GM12878 (cell line): Measurements from ENCODE around the gene NKX1-2. TPM values are rescaled to one million over a fixed set of nuclear protein-coding genes. Genes with fewer than 3 reads are reported as not detected.

Experiments used
- ATAC-seq: fragments of 200-7000 bp; cut with Tn5 transposase; 3 replicates; pipeline ENCODE4 v1.9.1; 2020; ENCODE audit warnings: mild to moderate bottlenecking, moderate library complexity
- BruUV-seq: library from RNA; stranded (reverse); fragments of 400-500 nt; replicated peaks from 2 replicates; lab custom pipeline; 2021; lab: Mats Ljungman, UMichigan
- CTCF ChIA-PET: fragments of 300-600 bp; sonication (Branson Sonifier 250); formaldehyde crosslinking; extraction: SDS; loops from one replicate; lab custom pipeline; 2021; ENCODE audit warnings: inconsistent platforms; lab: Yijun Ruan, JAX
- POLR2A ChIA-PET: fragments of 350-600 bp; formaldehyde crosslinking; extraction: SDS; loops from one replicate; lab custom pipeline; 2021; ENCODE audit warnings: inconsistent platforms; lab: Charles Lee
- RAD21 ChIA-PET: fragments of 300-600 bp; sonication (Branson Sonifier 250); formaldehyde crosslinking; loops from one replicate; lab custom pipeline; 2023; ENCODE audit warnings: antibody characterized with exemption; ENCODE audit not compliant: unreplicated experiment; lab: Charles Lee
- SMC1A ChIA-PET: fragments of 300-600 bp; sonication (Branson Sonifier 250); formaldehyde crosslinking; loops from one replicate; lab custom pipeline; 2023; ENCODE audit not compliant: unreplicated experiment, uncharacterized antibody; lab: Charles Lee
- DNase-seq: peaks from one replicate; pipeline ENCODE4 v3.0.0-alpha.2; 2011; ENCODE audit warnings: low read depth, low spot score
- FAIRE-seq: peaks from 3 replicates; lab custom pipeline; 2011; peaks lifted over from hg19 to GRCh38; lab: Jason Lieb, UNC
- H2AFZ ChIP-seq: 2 replicates; pipeline ENCODE4 v1.6.0; 2011; ENCODE audit warnings: low read depth, low read length, control low read depth; ENCODE audit not compliant: control insufficient read depth
- H3K27ac ChIP-seq: 2 replicates; pipeline ENCODE4 v1.5.1; 2011; ENCODE audit warnings: control low read depth; ENCODE audit not compliant: control insufficient read depth, insufficient read depth
- H3K27me3 ChIP-seq, 2 experiments: replicated peaks in 1 of 2; 2 replicates each; pipeline versions ENCODE4 v1.6.0 to v1.6.1; 2011; ENCODE audit warnings: low read length in 1 of 2; ENCODE audit not compliant: control insufficient read depth in 2 of 2, insufficient read depth in 2 of 2
- H3K36me3 ChIP-seq, 2 experiments: 2 replicates each; pipeline ENCODE4 v1.5.1; 2011; ENCODE audit warnings: low read length in 1 of 2; ENCODE audit not compliant: control insufficient read depth in 2 of 2, insufficient read depth in 2 of 2
- H3K4me1 ChIP-seq: 2 replicates; pipeline ENCODE4 v1.6.1; 2011; ENCODE audit warnings: mild to moderate bottlenecking, low read length, moderate library complexity, mixed read lengths; ENCODE audit not compliant: control insufficient read depth, insufficient read depth
- H3K4me2 ChIP-seq: 2 replicates; pipeline ENCODE4 v1.6.0; 2011; ENCODE audit warnings: control low read depth; ENCODE audit not compliant: control insufficient read depth, insufficient read depth
- H3K4me3 ChIP-seq: fragments of 200-600 bp; sonication (generic); 2 replicates; pipeline ENCODE4 v1.5.1; 2016
- H3K79me2 ChIP-seq: 2 replicates; pipeline ENCODE4 v1.6.0; 2011; ENCODE audit warnings: low read length; ENCODE audit not compliant: control insufficient read depth, insufficient read depth
- H3K9ac ChIP-seq: 2 replicates; pipeline ENCODE4 v1.8.0; 2011; ENCODE audit warnings: low read length, control low read depth, mixed read lengths; ENCODE audit not compliant: control insufficient read depth, insufficient read depth
- H3K9me3 ChIP-seq: replicated peaks from 3 replicates; pipeline ENCODE4 v1.5.1; 2011; ENCODE audit warnings: mild to moderate bottlenecking, low read length; ENCODE audit not compliant: control insufficient read depth, insufficient read depth
- H4K20me1 ChIP-seq: 2 replicates; pipeline ENCODE4 v1.6.0; 2011; ENCODE audit not compliant: control insufficient read depth, insufficient read depth
- CHD1 ChIP-seq: IDR thresholded peaks from 2 replicates; pipeline ENCODE4 v1.6.1; 2012; ENCODE audit warnings: low read depth, low read length, improper control_type of control experiment
- EP300 ChIP-seq, 2 experiments: fragments of 150-350 bp in 1 of 2; IDR thresholded peaks; 2 replicates each; pipeline ENCODE4 v1.6.1; 2011 to 2012; ENCODE audit warnings: low read depth in 2 of 2, low read length in 2 of 2, borderline replicate concordance in 1 of 2, improper control_type of control experiment in 1 of 2, inconsistent platforms in 1 of 2; ENCODE audit not compliant: control insufficient read depth in 1 of 2
- KAT2A ChIP-seq: conservative IDR thresholded peaks from 2 replicates; pipeline ENCODE4 v1.6.1; 2011; ENCODE audit warnings: low read depth, low read length; ENCODE audit not compliant: control insufficient read depth
- MTA3 ChIP-seq: IDR thresholded peaks from 2 replicates; pipeline ENCODE4 v1.6.1; 2012; ENCODE audit warnings: low read length, inconsistent platforms, borderline replicate concordance
- MXI1 ChIP-seq: fragments of 150-350 bp; IDR thresholded peaks from 2 replicates; pipeline ENCODE4 v1.6.1; 2011; ENCODE audit warnings: low read depth, mild to moderate bottlenecking, inconsistent platforms, low read length, improper control_type of control experiment
- SPI1 ChIP-seq: IDR thresholded peaks from 2 replicates; pipeline ENCODE4 v1.6.1; 2011; ENCODE audit warnings: low read depth, mild to moderate bottlenecking, low read length, moderate library complexity, borderline replicate concordance; ENCODE audit not compliant: insufficient read depth
- TCF7 ChIP-seq: IDR thresholded peaks from 2 replicates; pipeline ENCODE4 v1.6.1; 2014; ENCODE audit warnings: antibody characterized with exemption, borderline replicate concordance
- WGBS: methylation state at CpG from one replicate; pipeline ENCODE4 v1.1.6; 2016; ENCODE audit warnings: low lambda C conversion rate; ENCODE audit not compliant: insufficient replicate concordance, insufficient coverage; ENCODE audit errors: missing lambda C conversion rate; 5-methylcytosine and 5-hydroxymethylcytosine counted together
- in situ Hi-C: fragments of 300-500 bp; cut with MboI; formaldehyde crosslinking; loops from 9 replicates; pipeline ENCODE4 v1.14.3; 2018; ENCODE audit warnings: mixed read lengths
- intact Hi-C: fragments of 100-400 bp; cut with micrococcal nuclease; formaldehyde crosslinking; loops from one replicate; pipeline ENCODE4 v1.14.2; 2022; ENCODE audit not compliant: unreplicated experiment
- polyA plus RNA-seq, 11 experiments: library from polyadenylated mRNA; depleted of rRNA in 4 of 11; unstranded in 6 of 11; stranded (reverse) in 5 of 11; fragments of >200 nt; fragmentation: Nextera tagmentation in 4 of 11; fragmentation: Illumina TruSeq in 1 of 11; extraction: Ambion mirVana in 4 of 11; extraction: Trizol in 1 of 11; gene quantifications; 1 replicate in 1 of 11; 2 replicates in 10 of 11; pipeline versions ENCODE4 v1.2.1 to v1.2.3, GENCODE V29; 2011 to 2016; ENCODE audit warnings: inconsistent platforms in 2 of 11, missing spikeins in 2 of 11, low read depth in 1 of 11
- total RNA-seq, 4 experiments: library from RNA; depleted of rRNA in 3 of 4; stranded (reverse); fragments of >200 nt in 3 of 4; fragmentation: Illumina TruSeq in 1 of 4; extraction: Trizol in 1 of 4; gene quantifications; 2 replicates each; pipeline versions ENCODE4 v1.2.1 to v1.2.3, GENCODE V29; 2013 to 2021
- TF ChIP-seq, protein P1 (sequence below), 3 experiments: IDR thresholded peaks in 2 of 3; conservative IDR thresholded peaks in 1 of 3; 2 replicates each; pipeline ENCODE4 v1.5.1; 2011; ENCODE audit warnings: low read depth in 3 of 3, low read length in 3 of 3, mild to moderate bottlenecking in 3 of 3, control low read depth in 2 of 3, moderate library complexity in 2 of 3, inconsistent platforms in 1 of 3, mixed read lengths in 1 of 3; ENCODE audit not compliant: control insufficient read depth in 2 of 3, insufficient read depth in 1 of 3; ENCODE audit errors: extremely low read depth in 1 of 3
- TF ChIP-seq, protein P2 (sequence below): fragments of 450-650 bp; IDR thresholded peaks from 2 replicates; pipeline ENCODE4 v1.6.1; 2017; ENCODE audit warnings: mild to moderate bottlenecking, moderate library complexity
- TF ChIP-seq, protein P3 (sequence below): IDR thresholded peaks from 2 replicates; pipeline ENCODE4 v1.6.1; 2012; ENCODE audit warnings: low read length, inconsistent platforms

Gene NKX1-2
- total and polyA plus RNA-seq, 10 of the 15 experiments (the other 5 are each of a cell fraction or from before 2014, with no cell fraction given): not detected

DNA sequence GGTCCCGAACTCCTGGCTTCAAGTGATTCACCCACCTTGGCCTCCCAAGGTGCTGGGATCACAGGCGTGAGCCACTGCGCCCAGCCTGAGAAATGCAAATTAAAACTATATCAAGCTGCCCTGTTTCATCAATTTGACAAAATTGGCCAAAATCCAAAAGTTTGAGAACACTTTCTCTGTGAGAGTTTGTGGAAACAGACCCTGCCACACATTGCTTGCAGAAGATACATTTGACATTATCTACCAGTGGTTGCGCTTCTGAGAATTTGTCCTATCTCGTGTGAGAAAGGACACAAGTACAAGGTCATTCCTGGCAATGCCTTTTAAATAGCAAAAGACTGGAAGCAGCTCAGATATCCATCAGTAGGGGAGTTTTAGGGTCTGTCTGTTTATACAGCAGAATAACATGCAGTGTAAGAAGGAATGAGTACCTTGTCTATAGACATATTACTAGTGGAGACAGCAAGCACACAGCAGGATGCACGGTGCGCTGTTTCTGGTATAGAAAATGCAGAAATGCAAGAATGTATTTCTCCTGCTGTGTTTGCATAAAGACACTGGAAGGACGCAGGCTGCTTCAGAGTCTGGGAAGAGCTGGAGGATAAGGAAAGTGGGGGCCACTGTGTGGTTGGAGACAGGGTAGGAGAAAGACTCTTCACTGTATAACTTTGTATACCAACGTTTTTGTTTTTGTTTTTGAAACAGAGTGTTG, 16.1 kb upstream of the NKX1-2 start (continued):
- TF ChIP-seq, protein P1, sequence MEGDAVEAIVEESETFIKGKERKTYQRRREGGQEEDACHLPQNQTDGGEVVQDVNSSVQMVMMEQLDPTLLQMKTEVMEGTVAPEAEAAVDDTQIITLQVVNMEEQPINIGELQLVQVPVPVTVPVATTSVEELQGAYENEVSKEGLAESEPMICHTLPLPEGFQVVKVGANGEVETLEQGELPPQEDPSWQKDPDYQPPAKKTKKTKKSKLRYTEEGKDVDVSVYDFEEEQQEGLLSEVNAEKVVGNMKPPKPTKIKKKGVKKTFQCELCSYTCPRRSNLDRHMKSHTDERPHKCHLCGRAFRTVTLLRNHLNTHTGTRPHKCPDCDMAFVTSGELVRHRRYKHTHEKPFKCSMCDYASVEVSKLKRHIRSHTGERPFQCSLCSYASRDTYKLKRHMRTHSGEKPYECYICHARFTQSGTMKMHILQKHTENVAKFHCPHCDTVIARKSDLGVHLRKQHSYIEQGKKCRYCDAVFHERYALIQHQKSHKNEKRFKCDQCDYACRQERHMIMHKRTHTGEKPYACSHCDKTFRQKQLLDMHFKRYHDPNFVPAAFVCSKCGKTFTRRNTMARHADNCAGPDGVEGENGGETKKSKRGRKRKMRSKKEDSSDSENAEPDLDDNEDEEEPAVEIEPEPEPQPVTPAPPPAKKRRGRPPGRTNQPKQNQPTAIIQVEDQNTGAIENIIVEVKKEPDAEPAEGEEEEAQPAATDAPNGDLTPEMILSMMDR (IDR thresholded peaks at IDR 0.05 in 2 of 3, conservative IDR thresholded peaks at IDR 0.05 in 1 of 3; ENCODE audit: control insufficient read depth in 2 of 3, extremely low read depth in 1 of 3, insufficient read depth in 1 of 3, low read depth in 3 of 3, low read length in 3 of 3): no peak

DNA sequence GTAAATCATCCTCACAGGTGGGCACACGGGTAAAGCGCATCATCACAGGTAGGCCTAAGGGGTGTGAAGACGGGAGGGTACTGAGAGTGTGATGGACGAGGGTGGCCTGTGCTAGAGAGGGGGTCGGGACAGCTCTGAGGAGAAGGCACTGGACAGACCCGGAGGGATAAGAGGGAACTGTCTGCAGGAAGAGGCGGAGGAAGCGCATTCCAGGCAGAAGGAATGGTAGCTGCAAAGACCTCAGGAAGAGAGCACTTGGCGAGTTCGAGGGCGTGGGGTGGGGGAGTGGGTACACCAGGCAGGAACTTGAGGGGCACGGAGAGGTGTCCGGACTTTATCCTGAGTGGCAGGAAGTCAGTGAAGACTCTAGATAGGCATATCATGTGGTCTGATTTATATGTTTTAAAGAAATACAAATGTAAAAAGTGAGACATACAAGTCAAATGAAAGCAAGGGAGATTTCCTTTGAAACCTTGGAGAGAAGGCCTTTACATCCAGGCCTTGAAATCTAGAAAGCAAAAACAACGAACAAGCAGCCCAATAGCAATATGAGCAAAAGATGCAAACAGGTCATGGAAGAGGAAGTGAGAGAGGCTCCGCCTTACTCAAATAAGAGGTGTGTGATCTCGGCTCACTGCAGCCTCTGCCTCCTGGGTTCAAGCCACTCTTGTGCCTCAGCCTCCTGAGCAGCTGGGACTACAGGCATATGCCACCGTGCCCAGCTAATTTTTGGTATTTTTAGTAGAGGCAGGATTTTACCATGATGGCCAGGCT, 15.4 kb upstream of the NKX1-2 start:
- ChIA-PET RAD21 (no interaction called here), SMC1A (no interaction called here), POLR2A (no interaction called here), CTCF (interaction anchor here (0.6 kb wide), 1 partner anchor 74 kb away, joined by 3 read pairs; no protein-coding TSS in a partner anchor)
- FAIRE-seq (peak; percentile 84), DNase-seq (peak; percentile 25), ATAC-seq (peak; percentile 66)
- no TSS peak for BruUV-seq
- Histone ChIP-seq H3K27me3 (no peaks in the 10 kb centered on the region), H3K4me3 (peak overlapping the region; percentile 41; the same call in 1 of the 2 replicates), H3K36me3 (no peaks in the 10 kb centered on the region), H3K9me3 (no peaks in the 10 kb centered on the region), H2AFZ (peak overlapping the region; percentile 62), H3K79me2 (no peaks in the 10 kb centered on the region), H3K4me1 (peaks cover 18% of the 10 kb centered on the region), H4K20me1 (no peaks in the 10 kb centered on the region), H3K9ac (no peak overlapping the region), H3K4me2 (peak overlapping the region; percentile 11; the same call in 1 of the 2 replicates), H3K27ac (peak overlapping the region; percentile 4; the same call in 1 of the 2 replicates)
- 35% methylated on average over 17 of the region's 17 CpGs for WGBS
- peak; percentile 92 for TF ChIP-seq SPI1
- TF ChIP-seq MTA3: no peak
- no peak for TF ChIP-seq CHD1
- TF ChIP-seq, protein P2, sequence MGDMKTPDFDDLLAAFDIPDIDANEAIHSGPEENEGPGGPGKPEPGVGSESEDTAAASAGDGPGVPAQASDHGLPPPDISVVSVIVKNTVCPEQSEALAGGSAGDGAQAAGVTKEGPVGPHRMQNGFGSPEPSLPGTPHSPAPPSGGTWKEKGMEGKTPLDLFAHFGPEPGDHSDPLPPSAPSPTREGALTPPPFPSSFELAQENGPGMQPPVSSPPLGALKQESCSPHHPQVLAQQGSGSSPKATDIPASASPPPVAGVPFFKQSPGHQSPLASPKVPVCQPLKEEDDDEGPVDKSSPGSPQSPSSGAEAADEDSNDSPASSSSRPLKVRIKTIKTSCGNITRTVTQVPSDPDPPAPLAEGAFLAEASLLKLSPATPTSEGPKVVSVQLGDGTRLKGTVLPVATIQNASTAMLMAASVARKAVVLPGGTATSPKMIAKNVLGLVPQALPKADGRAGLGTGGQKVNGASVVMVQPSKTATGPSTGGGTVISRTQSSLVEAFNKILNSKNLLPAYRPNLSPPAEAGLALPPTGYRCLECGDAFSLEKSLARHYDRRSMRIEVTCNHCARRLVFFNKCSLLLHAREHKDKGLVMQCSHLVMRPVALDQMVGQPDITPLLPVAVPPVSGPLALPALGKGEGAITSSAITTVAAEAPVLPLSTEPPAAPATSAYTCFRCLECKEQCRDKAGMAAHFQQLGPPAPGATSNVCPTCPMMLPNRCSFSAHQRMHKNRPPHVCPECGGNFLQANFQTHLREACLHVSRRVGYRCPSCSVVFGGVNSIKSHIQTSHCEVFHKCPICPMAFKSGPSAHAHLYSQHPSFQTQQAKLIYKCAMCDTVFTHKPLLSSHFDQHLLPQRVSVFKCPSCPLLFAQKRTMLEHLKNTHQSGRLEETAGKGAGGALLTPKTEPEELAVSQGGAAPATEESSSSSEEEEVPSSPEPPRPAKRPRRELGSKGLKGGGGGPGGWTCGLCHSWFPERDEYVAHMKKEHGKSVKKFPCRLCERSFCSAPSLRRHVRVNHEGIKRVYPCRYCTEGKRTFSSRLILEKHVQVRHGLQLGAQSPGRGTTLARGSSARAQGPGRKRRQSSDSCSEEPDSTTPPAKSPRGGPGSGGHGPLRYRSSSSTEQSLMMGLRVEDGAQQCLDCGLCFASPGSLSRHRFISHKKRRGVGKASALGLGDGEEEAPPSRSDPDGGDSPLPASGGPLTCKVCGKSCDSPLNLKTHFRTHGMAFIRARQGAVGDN: no peak
- TF ChIP-seq, protein P3, sequence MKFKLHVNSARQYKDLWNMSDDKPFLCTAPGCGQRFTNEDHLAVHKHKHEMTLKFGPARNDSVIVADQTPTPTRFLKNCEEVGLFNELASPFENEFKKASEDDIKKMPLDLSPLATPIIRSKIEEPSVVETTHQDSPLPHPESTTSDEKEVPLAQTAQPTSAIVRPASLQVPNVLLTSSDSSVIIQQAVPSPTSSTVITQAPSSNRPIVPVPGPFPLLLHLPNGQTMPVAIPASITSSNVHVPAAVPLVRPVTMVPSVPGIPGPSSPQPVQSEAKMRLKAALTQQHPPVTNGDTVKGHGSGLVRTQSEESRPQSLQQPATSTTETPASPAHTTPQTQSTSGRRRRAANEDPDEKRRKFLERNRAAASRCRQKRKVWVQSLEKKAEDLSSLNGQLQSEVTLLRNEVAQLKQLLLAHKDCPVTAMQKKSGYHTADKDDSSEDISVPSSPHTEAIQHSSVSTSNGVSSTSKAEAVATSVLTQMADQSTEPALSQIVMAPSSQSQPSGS: no peak
- no peak for TF ChIP-seq TCF7
- TF ChIP-seq MXI1: no peak
- TF ChIP-seq KAT2A: no peak
- no peak for TF ChIP-seq EP300 (IDR thresholded peaks at IDR 0.05; ENCODE audit: borderline replicate concordance in 1 of 2, control insufficient read depth in 1 of 2, low read depth in 2 of 2, low read length in 2 of 2)
- in situ Hi-C loops: no loop called here
- intact Hi-C loops: no loop called here
